ENCODE data around the gene MOB3C.

The MOB3C gene

DNA sequence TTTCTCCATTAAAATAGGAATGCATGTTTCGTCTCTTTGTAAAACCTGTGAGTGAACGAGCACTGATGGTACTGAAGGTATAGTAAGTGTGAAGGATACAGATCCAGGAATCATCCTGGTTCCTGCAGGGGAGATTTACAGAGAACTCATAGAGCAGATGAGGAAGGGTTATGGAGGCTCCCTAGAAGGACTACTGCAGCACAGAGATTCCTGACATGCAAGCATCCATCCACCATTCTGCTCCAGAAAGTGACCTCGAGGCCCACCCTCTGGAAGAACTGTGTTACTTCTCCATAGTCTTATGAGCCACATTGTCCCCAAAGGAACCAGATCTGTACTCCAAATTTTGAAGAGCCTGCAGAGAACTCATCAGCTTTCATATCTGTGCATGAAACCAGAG, 27.1 kb downstream of the MOB3C start:
- DNase-seq (ENCODE audit: low read depth in 2 of 2), result no peak
- H3K4me3 ChIP-seq (replicated peaks in 1 of 2; ENCODE audit: low read depth in 2 of 2, low read length in 2 of 2), result no peak overlapping the region
- no peak for TF ChIP-seq CTCF (IDR thresholded peaks at IDR 0.05; ENCODE audit: low read depth, low read length)

DNA sequence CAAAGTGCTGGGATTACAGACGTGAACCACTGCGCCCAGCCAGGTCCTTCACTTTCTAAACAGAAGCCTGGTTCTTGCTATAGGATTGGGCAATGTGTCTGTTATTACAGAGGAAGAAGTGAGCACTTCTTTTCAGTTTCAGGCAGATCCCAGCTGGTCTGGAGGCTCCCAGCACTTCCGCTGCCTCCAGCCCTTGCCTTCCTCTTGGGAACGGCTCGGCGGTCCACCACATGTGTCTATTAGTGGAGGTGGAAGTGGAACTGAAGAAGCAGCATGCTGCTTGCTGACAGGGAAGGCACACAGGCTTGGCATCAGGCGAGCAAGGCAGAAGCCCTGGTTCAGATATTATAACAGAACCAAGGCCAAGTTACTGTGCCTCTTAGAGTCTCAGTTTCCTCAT, 29.5 kb downstream of the MOB3C start:
- no peak overlapping the region for H3K4me3 ChIP-seq (replicated peaks in 1 of 2; ENCODE audit: low read depth in 2 of 2, low read length in 2 of 2)
- TF ChIP-seq CTCF (IDR thresholded peaks at IDR 0.05; ENCODE audit: low read depth, low read length), result no peak
- no peak for DNase-seq (ENCODE audit: low read depth in 2 of 2)

GRCh38 chr1:46585312-46585938, 31.2 kb downstream of the MOB3C start:
- DNase-seq (ENCODE audit: low read depth in 2 of 2), result no peak
- no peak overlapping the region for H3K4me3 ChIP-seq (replicated peaks in 1 of 2; ENCODE audit: low read depth in 2 of 2, low read length in 2 of 2)
- no peak for TF ChIP-seq CTCF (IDR thresholded peaks at IDR 0.05; ENCODE audit: low read depth, low read length)

- no peak for TF ChIP-seq CTCF (IDR thresholded peaks at IDR 0.05; ENCODE audit: low read depth, low read length)
- no peak for DNase-seq (ENCODE audit: low read depth in 2 of 2)
- H3K4me3 ChIP-seq (replicated peaks in 1 of 2; ENCODE audit: low read depth in 2 of 2, low read length in 2 of 2), result no peak overlapping the region
Observed at GRCh38 chr1:46583494-46583893, 33.1 kb downstream of the MOB3C start.

DNA sequence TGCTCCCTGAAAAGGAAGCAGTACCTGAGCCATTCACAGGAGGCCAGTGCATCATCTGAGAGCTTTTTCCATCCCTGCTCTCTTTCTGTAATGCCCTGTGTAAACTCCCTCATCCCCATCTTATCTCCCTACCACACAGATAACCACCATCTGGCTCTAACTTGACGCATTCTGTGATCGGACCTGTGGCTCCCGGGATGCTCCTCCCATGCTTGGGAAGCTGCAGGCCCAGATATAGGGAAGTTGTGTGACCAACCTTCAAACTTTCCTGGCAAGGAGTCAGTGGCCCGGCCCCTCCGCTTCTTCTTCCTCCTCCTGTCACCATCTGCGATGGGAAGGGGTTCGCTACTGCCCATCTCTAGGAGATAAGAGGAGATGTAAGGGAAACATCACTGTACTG, 33.6 kb downstream of the MOB3C start:
- TF ChIP-seq CTCF (IDR thresholded peaks at IDR 0.05; ENCODE audit: low read depth, low read length), result no peak
- H3K4me3 ChIP-seq (replicated peaks in 1 of 2; ENCODE audit: low read depth in 2 of 2, low read length in 2 of 2), result no peak overlapping the region
- DNase-seq (ENCODE audit: low read depth in 2 of 2), result no peak

DNA sequence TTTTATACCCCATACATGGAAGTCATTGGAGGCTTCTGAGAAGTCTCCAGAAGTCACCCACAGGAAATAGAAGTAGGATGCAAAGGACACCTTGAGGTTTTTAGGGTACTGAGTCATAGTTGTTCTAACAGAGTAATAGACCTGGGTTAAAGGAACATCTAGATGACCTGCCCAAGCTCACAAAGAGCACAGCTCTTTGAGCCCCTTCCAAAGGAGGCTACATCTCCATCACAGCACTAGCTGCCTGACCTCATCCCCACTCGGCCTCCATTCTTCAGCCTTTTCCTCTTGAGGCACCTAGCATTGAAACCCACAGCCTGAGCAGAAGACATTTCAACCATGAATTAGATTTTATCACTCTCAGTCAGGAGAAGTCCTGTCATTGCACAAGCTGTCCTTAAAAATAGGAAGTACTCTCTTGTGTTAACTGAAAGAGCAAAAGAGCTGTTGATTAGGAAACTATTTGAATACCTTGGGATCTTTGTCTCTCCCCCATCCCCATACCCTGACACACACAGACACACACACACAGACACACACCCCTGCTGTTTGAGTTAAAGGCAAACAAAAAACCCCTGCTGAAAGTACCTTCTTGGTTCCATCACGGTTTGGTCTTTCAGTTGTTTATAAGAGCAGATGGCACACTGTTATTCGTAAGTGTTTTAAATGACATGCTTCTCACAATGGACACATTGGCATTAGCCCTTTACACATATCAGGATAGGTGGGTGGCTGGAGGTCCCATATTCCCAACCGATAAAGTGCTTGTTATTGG, 34.7 kb downstream of the MOB3C start:
- H3K4me3 ChIP-seq (replicated peaks in 1 of 2; ENCODE audit: low read depth in 2 of 2, low read length in 2 of 2), result no peak overlapping the region
- TF ChIP-seq CTCF (IDR thresholded peaks at IDR 0.05; ENCODE audit: low read depth, low read length), result no peak
- DNase-seq (ENCODE audit: low read depth in 2 of 2), result peak in 1 of 2 donors; percentile 31

All from cardiac fibroblast (primary cell).